GM18858 (cell line): ENCODE data around the gene PTPN18.
A peak's percentile ranks its signal among the peaks of the same experiment; 100 is the strongest.

Source experiments
- ATAC-seq: cut with Tn5 transposase; IDR thresholded peaks from one replicate; pipeline ENCODE4 v1.9.1; 2021; ENCODE audit not compliant: unreplicated experiment

PTPN18 gene

GRCh38 chr2:130363479-130363878 is 7.6 kb downstream of the PTPN18 start:
- ATAC-seq: no peak

GRCh38 chr2:130365075-130365474 is 9.2 kb downstream of the PTPN18 start:
- no peak for ATAC-seq

- no peak for ATAC-seq
Measured at GRCh38 chr2:130365963-130366362, 10.1 kb downstream of the PTPN18 start.

- no peak for ATAC-seq
Measured at GRCh38 chr2:130366720-130367119, 10.9 kb downstream of the PTPN18 start.

- ATAC-seq: no peak
Measured at GRCh38 chr2:130368786-130369185, 12.9 kb downstream of the PTPN18 start.

- ATAC-seq: no peak
Measured at GRCh38 chr2:130369311-130369964, 13.6 kb downstream of the PTPN18 start.

GRCh38 chr2:130369965-130370341 is 14.1 kb downstream of the PTPN18 start:
- ATAC-seq: no peak

- ATAC-seq: no peak
Measured at GRCh38 chr2:130370490-130370889, 14.6 kb downstream of the PTPN18 start.

- ATAC-seq: peak; percentile 16
Measured at GRCh38 chr2:130371723-130372054, 15.8 kb downstream of the PTPN18 start.

- ATAC-seq: peak; percentile 61
Measured at GRCh38 chr2:130372055-130372832, 16.4 kb downstream of the PTPN18 start.

GRCh38 chr2:130372833-130373807 is 17.3 kb downstream of the PTPN18 start:
- ATAC-seq: no peak

- no peak for ATAC-seq
Measured at GRCh38 chr2:130373808-130374365, 18.0 kb downstream of the PTPN18 start.

GRCh38 chr2:130374587-130375290 is 18.9 kb downstream of the PTPN18 start:
- no peak for ATAC-seq

GRCh38 chr2:130375291-130376266 is 19.7 kb downstream of the PTPN18 start:
- no peak for ATAC-seq

GRCh38 chr2:130376433-130377293 is 20.8 kb downstream of the PTPN18 start:
- peak; percentile 63 for ATAC-seq

GRCh38 chr2:130377491-130377890 is 21.6 kb downstream of the PTPN18 start:
- no peak for ATAC-seq

GRCh38 chr2:130378206-130378897 is 22.5 kb downstream of the PTPN18 start:
- no peak for ATAC-seq

- no peak for ATAC-seq
Measured at GRCh38 chr2:130378898-130379214, 23.0 kb downstream of the PTPN18 start.
